AML-193 (cell line): ENCODE measurements around the gene ANAPC10.
"Not testable (repeated sequence)": the region's sequence is repeated elsewhere in the genome, so short reads cannot be mapped to it uniquely, and the experiment has no call there.

ENCODE experiments used
- DNase-seq, 2 experiments: peaks; one replicate each; lab custom pipeline; 2025; lab: John Stamatoyannopoulos, UW

The ANAPC10 gene

GRCh38 chr4:145097821-145098674 is at the start of gene ANAPC10, which contains the start of gene ABCE1:
Gene ANAPC10 (minus strand): TSS chr4:145098196. CDS start chr4:145096099, 2,097 bp downstream.
Gene ABCE1 (plus strand): TSS chr4:145098311. CDS start chr4:145104413, 6,102 bp downstream.
- peak; percentile 93 to 96 for DNase-seq

GRCh38 chr4:145136219-145136618 is 38.2 kb upstream of the ANAPC10 start:
- DNase-seq: not testable (repeated sequence)

- DNase-seq: no peak
These were observed 34.6 kb upstream of the ANAPC10 start for GRCh38 chr4:145132511-145133098.

GRCh38 chr4:145131848-145132247 is 33.9 kb upstream of the ANAPC10 start:
- no peak for DNase-seq

GRCh38 chr4:145130788-145131399 is 32.9 kb upstream of the ANAPC10 start:
- DNase-seq: no peak

GRCh38 chr4:145130130-145130529 is 32.1 kb upstream of the ANAPC10 start:
- no peak for DNase-seq

- DNase-seq: no peak
These were observed 27.4 kb upstream of the ANAPC10 start for GRCh38 chr4:145125396-145125795.

GRCh38 chr4:145108128-145108527 is 10.1 kb upstream of the ANAPC10 start:
- DNase-seq: no peak

GRCh38 chr4:145107126-145107525 is 9.1 kb upstream of the ANAPC10 start:
- DNase-seq: no peak

GRCh38 chr4:145103496-145103895 is 5.5 kb upstream of the ANAPC10 start:
- DNase-seq: no peak

GRCh38 chr4:145102619-145103018 is 4.6 kb upstream of the ANAPC10 start:
- no peak for DNase-seq

- DNase-seq: no peak
These were observed 3.1 kb upstream of the ANAPC10 start for GRCh38 chr4:145101091-145101490.

- peak; percentile 31 to 49 for DNase-seq
These were observed 1.7 kb upstream of the ANAPC10 start for GRCh38 chr4:145099653-145100052.

- peak; percentile 44 to 49 for DNase-seq
These were observed 660 bp upstream of the ANAPC10 start for GRCh38 chr4:145098675-145099037.

GRCh38 chr4:145097331-145097820 is 620 bp downstream of the ANAPC10 start:
- peak in 1 of 2 experiments; percentile 7 for DNase-seq

GRCh38 chr4:145093638-145094037 is 4.4 kb downstream of the ANAPC10 start:
- no peak for DNase-seq

- DNase-seq: no peak
These were observed 7.6 kb downstream of the ANAPC10 start for GRCh38 chr4:145090380-145090779.

GRCh38 chr4:145083891-145084605 is 13.9 kb downstream of the ANAPC10 start:
- no peak for DNase-seq

- no peak for DNase-seq
These were observed 16.2 kb downstream of the ANAPC10 start for GRCh38 chr4:145081756-145082155.

- no peak for DNase-seq
These were observed 21.5 kb downstream of the ANAPC10 start for GRCh38 chr4:145076469-145076855.

- no peak for DNase-seq
These were observed 22.1 kb downstream of the ANAPC10 start for GRCh38 chr4:145075742-145076468.
